Measurements from ENCODE around the gene FCRL5. TPM values are rescaled to one million over a fixed set of nuclear protein-coding genes. Genes with fewer than 3 reads are reported as not detected.

The FCRL5 gene
- total RNA-seq, 1 experiment from 2014 or later: not detected

- no TSS peak for BruUV-seq (replicated peaks)
- Mint-ChIP-seq H3K27ac (ENCODE audit: unreplicated experiment) (no peak overlapping the region), H3K36me3 (ENCODE audit: insufficient read depth, unreplicated experiment) (no peaks in the 10 kb centered on the region), H3K4me1 (ENCODE audit: low read depth, unreplicated experiment) (no peaks in the 10 kb centered on the region), H3K9me3 (ENCODE audit: unreplicated experiment) (no peaks in the 10 kb centered on the region), H3K4me3 (ENCODE audit: unreplicated experiment) (no peak overlapping the region), H3K27me3 (ENCODE audit: insufficient read depth, unreplicated experiment) (peaks cover 6% of the 10 kb centered on the region)
- intact Hi-C loops (cut with micrococcal nuclease; ENCODE audit: unreplicated experiment): no loop called here
- TF ChIP-seq, protein P1, sequence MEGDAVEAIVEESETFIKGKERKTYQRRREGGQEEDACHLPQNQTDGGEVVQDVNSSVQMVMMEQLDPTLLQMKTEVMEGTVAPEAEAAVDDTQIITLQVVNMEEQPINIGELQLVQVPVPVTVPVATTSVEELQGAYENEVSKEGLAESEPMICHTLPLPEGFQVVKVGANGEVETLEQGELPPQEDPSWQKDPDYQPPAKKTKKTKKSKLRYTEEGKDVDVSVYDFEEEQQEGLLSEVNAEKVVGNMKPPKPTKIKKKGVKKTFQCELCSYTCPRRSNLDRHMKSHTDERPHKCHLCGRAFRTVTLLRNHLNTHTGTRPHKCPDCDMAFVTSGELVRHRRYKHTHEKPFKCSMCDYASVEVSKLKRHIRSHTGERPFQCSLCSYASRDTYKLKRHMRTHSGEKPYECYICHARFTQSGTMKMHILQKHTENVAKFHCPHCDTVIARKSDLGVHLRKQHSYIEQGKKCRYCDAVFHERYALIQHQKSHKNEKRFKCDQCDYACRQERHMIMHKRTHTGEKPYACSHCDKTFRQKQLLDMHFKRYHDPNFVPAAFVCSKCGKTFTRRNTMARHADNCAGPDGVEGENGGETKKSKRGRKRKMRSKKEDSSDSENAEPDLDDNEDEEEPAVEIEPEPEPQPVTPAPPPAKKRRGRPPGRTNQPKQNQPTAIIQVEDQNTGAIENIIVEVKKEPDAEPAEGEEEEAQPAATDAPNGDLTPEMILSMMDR (IDR thresholded peaks at IDR 0.05; ENCODE audit: insufficient read depth in 1 of 2, low read depth in 1 of 2, low read length in 1 of 2, severe bottlenecking in 1 of 2, unreplicated experiment in 1 of 2): no peak
- Histone ChIP-seq H3K27me3 (replicated peaks; ENCODE audit: control insufficient read depth, insufficient read depth, low read length) (no peaks in the 10 kb centered on the region), H3K4me1 (no peaks in the 10 kb centered on the region), H3K4me3 (ENCODE audit: low read depth, low read length) (no peak overlapping the region), H3K9me3 (no peaks in the 10 kb centered on the region), H3K36me3 (ENCODE audit: control insufficient read depth, insufficient read depth, low read length) (no peaks in the 10 kb centered on the region)
- no peak for DNase-seq
- POLR2A ChIA-PET: no interaction called here
- CTCF ChIA-PET: no interaction called here
These were observed 44.1 kb upstream of the FCRL5 start for GRCh38 chr1:157596384-157596783.

GRCh38 chr1:157595356-157595755 lies 43.0 kb upstream of the FCRL5 start:
- Histone ChIP-seq H3K27me3 (replicated peaks; ENCODE audit: control insufficient read depth, insufficient read depth, low read length) (no peaks in the 10 kb centered on the region), H3K4me3 (ENCODE audit: low read depth, low read length) (no peak overlapping the region), H3K4me1 (no peaks in the 10 kb centered on the region), H3K36me3 (ENCODE audit: control insufficient read depth, insufficient read depth, low read length) (no peaks in the 10 kb centered on the region), H3K9me3 (no peaks in the 10 kb centered on the region)
- intact Hi-C loops (cut with micrococcal nuclease; ENCODE audit: unreplicated experiment): no loop called here
- Mint-ChIP-seq H3K9me3 (ENCODE audit: unreplicated experiment) (no peaks in the 10 kb centered on the region), H3K27ac (ENCODE audit: unreplicated experiment) (no peak overlapping the region), H3K36me3 (ENCODE audit: insufficient read depth, unreplicated experiment) (no peaks in the 10 kb centered on the region), H3K4me1 (ENCODE audit: low read depth, unreplicated experiment) (no peaks in the 10 kb centered on the region), H3K4me3 (ENCODE audit: unreplicated experiment) (no peak overlapping the region), H3K27me3 (ENCODE audit: insufficient read depth, unreplicated experiment) (peaks cover 2% of the 10 kb centered on the region)
- BruUV-seq (replicated peaks): no TSS peak
- POLR2A ChIA-PET: no interaction called here
- no peak for DNase-seq
- TF ChIP-seq, protein P1 (IDR thresholded peaks at IDR 0.05; ENCODE audit: insufficient read depth in 1 of 2, low read depth in 1 of 2, low read length in 1 of 2, severe bottlenecking in 1 of 2, unreplicated experiment in 1 of 2): no peak
- CTCF ChIA-PET: no interaction called here

DNA sequence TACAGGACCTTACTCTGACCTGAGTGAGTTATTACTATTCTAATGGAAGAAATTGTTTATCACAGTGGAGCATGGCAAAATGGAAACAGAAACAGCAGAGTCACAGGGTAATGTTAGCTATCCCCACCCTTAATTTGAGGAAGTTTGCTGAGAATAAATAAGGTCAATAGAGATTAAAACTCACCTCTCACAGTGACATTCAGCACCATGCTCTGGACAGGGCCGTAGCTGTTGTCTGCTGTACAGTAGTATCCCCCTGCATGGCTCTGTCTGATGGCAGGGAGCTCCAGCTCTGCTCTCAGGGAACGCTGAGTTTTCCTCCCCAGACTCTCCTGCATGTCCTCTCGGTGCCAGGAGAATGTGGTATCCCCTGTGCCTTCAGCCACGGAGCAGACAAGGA lies 33.7 kb upstream of the FCRL5 start:
- Histone ChIP-seq H3K4me1 (no peaks in the 10 kb centered on the region), H3K4me3 (ENCODE audit: low read depth, low read length) (no peak overlapping the region), H3K36me3 (ENCODE audit: control insufficient read depth, insufficient read depth, low read length) (no peaks in the 10 kb centered on the region), H3K9me3 (no peaks in the 10 kb centered on the region; the same call in 1 of the 2 replicates), H3K27me3 (replicated peaks; ENCODE audit: control insufficient read depth, insufficient read depth, low read length) (no peaks in the 10 kb centered on the region)
- intact Hi-C loops (cut with micrococcal nuclease; ENCODE audit: unreplicated experiment): loop anchor here (10.0 kb wide), 2 partner anchors 269 to 539 kb away; a partner anchor contains a TSS
- no peak for DNase-seq
- BruUV-seq (replicated peaks): no TSS peak
- no peak overlapping the region for H3K27ac Mint-ChIP-seq (ENCODE audit: unreplicated experiment)
- ChIA-PET CTCF (no interaction called here), POLR2A (no interaction called here)
- no peaks in the 10 kb centered on the region for H3K36me3 Mint-ChIP-seq (ENCODE audit: insufficient read depth, unreplicated experiment)
- no peaks in the 10 kb centered on the region for H3K9me3 Mint-ChIP-seq (ENCODE audit: unreplicated experiment)
- no peak overlapping the region for H3K4me3 Mint-ChIP-seq (ENCODE audit: unreplicated experiment)
- H3K4me1 Mint-ChIP-seq (ENCODE audit: low read depth, unreplicated experiment): no peaks in the 10 kb centered on the region
- peaks cover 30% of the 10 kb centered on the region for H3K27me3 Mint-ChIP-seq (ENCODE audit: insufficient read depth, unreplicated experiment)
- TF ChIP-seq, protein P1 (IDR thresholded peaks at IDR 0.05; ENCODE audit: insufficient read depth in 1 of 2, low read depth in 1 of 2, low read length in 1 of 2, severe bottlenecking in 1 of 2, unreplicated experiment in 1 of 2): no peak

All from Caco-2 (cell line).